ENCODE data around the gene HDAC4. TPM values are rescaled to one million over a fixed set of nuclear protein-coding genes. Genes with fewer than 3 reads are reported as not detected.
A peak's percentile ranks its signal among the peaks of the same experiment; 100 is the strongest.

The HDAC4 gene
- total RNA-seq, 1 experiment from 2014 or later = 5.5 TPM

- no peak for DNase-seq (ENCODE audit: low read depth)
Observed at GRCh38 chr2:239109041-239109927, 291.5 kb downstream of the HDAC4 start.

DNA sequence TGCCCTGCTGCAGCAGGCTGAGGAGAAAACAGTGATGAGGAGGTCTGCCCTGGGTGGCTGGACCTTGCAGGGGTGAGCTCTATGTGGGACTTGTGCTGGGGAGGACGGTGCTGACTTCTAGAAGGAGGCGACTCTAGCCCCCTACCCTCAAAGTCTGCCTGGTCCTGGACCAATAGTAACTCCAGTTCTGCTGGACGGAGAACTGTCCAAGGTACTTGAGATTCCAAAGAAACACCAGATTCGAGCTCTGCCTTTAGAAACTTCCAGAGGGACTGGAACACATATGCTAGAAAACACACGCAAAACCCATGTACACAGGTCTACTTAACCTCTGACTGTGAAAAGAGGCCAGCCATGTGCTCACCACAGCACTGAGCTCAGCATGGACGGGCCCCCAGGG is 292.4 kb downstream of the HDAC4 start:
- no peak for DNase-seq (ENCODE audit: low read depth)

- no peak for DNase-seq (ENCODE audit: low read depth)
Observed at GRCh38 chr2:239107936-239108335, 292.9 kb downstream of the HDAC4 start.

DNA sequence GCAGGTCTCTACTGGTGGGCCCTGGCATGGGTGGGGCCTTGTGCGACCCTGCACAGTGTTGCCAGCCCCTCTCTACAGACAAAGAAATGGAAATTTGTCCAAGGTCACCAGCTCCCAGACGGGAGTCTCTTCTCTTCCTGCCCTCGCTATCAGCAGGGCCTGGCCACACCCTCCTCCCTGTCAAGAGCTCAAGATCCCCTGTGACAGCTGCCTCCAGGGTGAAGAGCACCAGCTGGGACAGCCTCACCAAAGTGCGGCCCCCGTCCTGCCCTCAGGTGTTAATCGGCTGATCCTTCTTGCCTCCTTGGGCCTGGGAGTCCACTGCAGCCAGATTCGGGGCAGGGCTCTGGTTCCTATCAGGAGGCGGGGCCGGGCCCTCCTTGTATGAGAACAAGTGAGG is 293.9 kb downstream of the HDAC4 start:
- no peak for DNase-seq (ENCODE audit: low read depth)

GRCh38 chr2:239106314-239106908 is 294.4 kb downstream of the HDAC4 start:
- DNase-seq (ENCODE audit: low read depth) = peak; percentile 63

GRCh38 chr2:239105234-239105633 is 295.6 kb downstream of the HDAC4 start:
- DNase-seq (ENCODE audit: low read depth) = no peak

- no peak for DNase-seq (ENCODE audit: low read depth)
Observed at GRCh38 chr2:239104800-239105199, 296.0 kb downstream of the HDAC4 start.

DNA sequence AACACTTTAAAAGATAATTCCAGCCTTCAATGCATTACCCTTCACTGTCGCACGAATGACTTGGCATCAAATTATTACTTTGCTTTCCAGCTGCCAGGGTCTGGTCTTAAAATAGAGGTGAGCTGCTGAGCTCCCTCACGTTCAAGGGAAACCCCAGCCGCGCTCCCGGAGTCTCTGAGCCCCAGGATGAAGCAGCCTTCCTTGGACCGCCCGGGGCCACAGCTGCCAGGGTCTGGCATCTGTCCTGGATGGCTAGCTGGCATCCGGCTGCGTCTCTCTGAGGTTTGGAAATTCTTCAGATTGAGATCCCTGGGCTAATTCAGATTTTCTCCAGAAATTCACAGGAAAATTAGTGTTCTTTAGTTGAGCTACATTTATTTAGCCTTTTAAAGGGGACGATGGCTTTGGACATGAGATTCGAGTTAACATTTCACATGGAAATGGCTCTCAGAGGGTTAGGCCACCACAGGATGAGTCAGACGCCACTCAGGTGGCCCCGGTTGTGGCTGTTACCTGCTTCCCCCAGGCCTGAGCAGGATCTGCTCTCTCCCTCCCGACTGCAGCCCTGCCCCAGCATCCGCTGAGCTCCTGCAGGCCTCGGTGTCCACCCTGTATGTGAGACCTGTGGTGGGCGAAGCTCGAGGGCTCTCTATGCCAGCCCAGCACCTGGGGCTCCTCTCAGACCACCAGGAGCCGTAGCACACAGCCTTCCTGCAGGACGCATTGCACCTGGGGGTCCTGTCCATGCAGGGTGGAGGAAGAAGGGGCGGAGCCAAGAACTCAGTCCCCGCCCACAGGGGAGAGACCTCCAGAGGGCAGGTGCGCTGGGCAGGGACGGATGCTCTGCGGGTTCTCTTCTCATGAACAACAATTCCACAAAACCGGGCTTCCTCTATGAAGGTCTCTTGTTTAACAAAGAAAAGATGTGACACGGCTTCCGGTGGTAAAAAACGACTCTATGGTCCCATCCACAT is 297.4 kb downstream of the HDAC4 start:
- no peak for DNase-seq (ENCODE audit: low read depth)

- DNase-seq (ENCODE audit: low read depth) = no peak
Observed at GRCh38 chr2:239102266-239102665, 298.6 kb downstream of the HDAC4 start.

DNA sequence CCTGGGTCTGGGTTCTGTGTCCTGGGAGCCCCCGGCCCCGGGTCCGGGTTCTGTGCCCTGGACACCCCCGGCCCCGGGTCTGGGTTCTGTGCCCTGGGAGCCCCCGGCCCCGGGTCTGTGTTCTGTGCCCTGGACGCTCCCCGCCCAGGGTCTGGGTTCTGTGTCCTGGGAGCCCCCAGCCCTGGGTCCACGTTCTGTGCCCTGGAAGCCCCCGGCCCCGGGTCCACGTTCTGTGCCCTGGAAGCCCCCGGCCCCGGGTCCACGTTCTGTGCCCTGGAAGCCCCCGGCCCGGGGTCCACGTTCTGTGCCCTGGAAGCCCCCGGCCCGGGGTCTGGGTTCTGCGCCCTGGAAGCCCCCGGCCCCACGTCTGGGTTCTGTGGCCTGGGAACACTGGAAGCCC is 299.0 kb downstream of the HDAC4 start:
- no peak for DNase-seq (ENCODE audit: low read depth)

- no peak for DNase-seq (ENCODE audit: low read depth)
Observed at GRCh38 chr2:239101071-239101470, 299.7 kb downstream of the HDAC4 start.

- no peak for DNase-seq (ENCODE audit: low read depth)
Observed at GRCh38 chr2:239099474-239099873, 301.3 kb downstream of the HDAC4 start.

- DNase-seq (ENCODE audit: low read depth) = no peak
Observed at GRCh38 chr2:239098288-239098970, 302.4 kb downstream of the HDAC4 start.

DNA sequence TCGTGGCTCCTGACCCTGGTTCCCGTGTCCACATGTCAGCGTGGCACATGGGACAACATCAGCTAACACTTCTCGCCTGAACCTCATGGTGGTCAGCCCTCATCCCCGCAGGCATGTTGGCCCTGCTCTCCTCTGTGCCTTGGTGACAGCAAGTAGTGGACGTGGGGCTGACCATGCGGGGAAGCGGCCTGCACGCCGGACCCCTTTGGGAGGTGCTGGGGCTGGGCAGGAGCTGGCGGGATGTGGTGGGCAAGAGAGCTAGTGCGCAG is 303.5 kb downstream of the HDAC4 start:
- DNase-seq (ENCODE audit: low read depth) = no peak

GRCh38 chr2:239096676-239097427 is 304.0 kb downstream of the HDAC4 start:
- no peak for DNase-seq (ENCODE audit: low read depth)

- DNase-seq (ENCODE audit: low read depth) = no peak
Observed at GRCh38 chr2:239095460-239096081, 305.2 kb downstream of the HDAC4 start.

DNA sequence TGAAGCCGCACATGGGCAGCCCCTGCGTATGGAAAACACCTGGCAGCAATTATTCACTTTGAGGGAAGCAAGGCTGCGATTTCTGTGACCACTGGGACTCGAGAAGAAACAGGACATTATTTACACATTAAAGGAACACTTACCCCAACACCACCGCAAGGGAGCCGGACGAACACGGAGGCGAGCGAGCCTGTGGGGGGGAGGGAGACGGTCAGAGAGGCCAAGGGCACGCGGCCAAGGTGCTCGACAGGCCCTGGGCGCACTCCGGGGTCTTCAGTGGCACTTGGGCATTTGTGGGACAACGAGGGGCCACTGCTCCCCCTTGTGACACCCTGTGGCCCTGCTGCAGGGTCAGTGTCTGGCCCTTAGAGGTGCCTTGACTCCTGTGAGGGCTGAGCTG is 306.0 kb downstream of the HDAC4 start:
- no peak for DNase-seq (ENCODE audit: low read depth)

GRCh38 chr2:239093952-239094351 is 306.9 kb downstream of the HDAC4 start:
- no peak for DNase-seq (ENCODE audit: low read depth)

- DNase-seq (ENCODE audit: low read depth) = no peak
Observed at GRCh38 chr2:239093542-239093941, 307.3 kb downstream of the HDAC4 start.

- no peak for DNase-seq (ENCODE audit: low read depth)
Observed at GRCh38 chr2:239092571-239093294, 308.1 kb downstream of the HDAC4 start.
